HFFc6 (cell line): ENCODE measurements around the gene GP1BB. TPM values are rescaled to one million over a fixed set of nuclear protein-coding genes. Genes with fewer than 3 reads are reported as not detected.

Experiments used
- DNase-seq: peaks from one replicate; pipeline ENCODE4 v3.0.0-alpha.2; 2018
- H3K27ac Mint-ChIP-seq: 2 replicates; pipeline ENCODE4 v1.8.0; 2020; ENCODE audit warnings: mild to moderate bottlenecking, mixed read lengths
- H3K27me3 Mint-ChIP-seq: 2 replicates; pipeline ENCODE4 v1.8.0; 2021; ENCODE audit warnings: mild to moderate bottlenecking, moderate library complexity, mixed read lengths; ENCODE audit not compliant: insufficient read depth
- H3K36me3 Mint-ChIP-seq: 2 replicates; pipeline ENCODE4 v1.8.0; 2021; ENCODE audit warnings: low read depth, mixed read lengths
- H3K4me1 Mint-ChIP-seq: 2 replicates; pipeline ENCODE4 v1.8.0; 2020; ENCODE audit warnings: low read depth, mixed read lengths
- H3K4me3 Mint-ChIP-seq: 2 replicates; pipeline ENCODE4 v1.8.0; 2020; ENCODE audit warnings: mild to moderate bottlenecking, moderate library complexity, mixed read lengths
- H3K9me3 Mint-ChIP-seq: 2 replicates; pipeline ENCODE4 v1.8.0; 2020; ENCODE audit warnings: mild to moderate bottlenecking, mixed read lengths
- CTCF ChIP-seq: fragments of 200-600 bp; sonication (generic); IDR thresholded peaks from 2 replicates; pipeline ENCODE4 v1.5.0; 2021; ENCODE audit warnings: antibody characterized with exemption, mild to moderate bottlenecking
- total RNA-seq, 6 experiments: library from RNA; stranded (reverse); fragmentation: NEBNext Ultra II Directional; extraction: Animal tissue kit (Norgen Biotek cat#: 25700); gene quantifications; 2 replicates in 1 of 6; 3 replicates in 5 of 6; pipeline ENCODE4 v1.2.3, GENCODE V29; 2021

The GP1BB gene
- total RNA-seq, 6 experiments from 2014 or later, result 0.27 to 1.1 (median 0.41) TPM; not detected in 3

DNA sequence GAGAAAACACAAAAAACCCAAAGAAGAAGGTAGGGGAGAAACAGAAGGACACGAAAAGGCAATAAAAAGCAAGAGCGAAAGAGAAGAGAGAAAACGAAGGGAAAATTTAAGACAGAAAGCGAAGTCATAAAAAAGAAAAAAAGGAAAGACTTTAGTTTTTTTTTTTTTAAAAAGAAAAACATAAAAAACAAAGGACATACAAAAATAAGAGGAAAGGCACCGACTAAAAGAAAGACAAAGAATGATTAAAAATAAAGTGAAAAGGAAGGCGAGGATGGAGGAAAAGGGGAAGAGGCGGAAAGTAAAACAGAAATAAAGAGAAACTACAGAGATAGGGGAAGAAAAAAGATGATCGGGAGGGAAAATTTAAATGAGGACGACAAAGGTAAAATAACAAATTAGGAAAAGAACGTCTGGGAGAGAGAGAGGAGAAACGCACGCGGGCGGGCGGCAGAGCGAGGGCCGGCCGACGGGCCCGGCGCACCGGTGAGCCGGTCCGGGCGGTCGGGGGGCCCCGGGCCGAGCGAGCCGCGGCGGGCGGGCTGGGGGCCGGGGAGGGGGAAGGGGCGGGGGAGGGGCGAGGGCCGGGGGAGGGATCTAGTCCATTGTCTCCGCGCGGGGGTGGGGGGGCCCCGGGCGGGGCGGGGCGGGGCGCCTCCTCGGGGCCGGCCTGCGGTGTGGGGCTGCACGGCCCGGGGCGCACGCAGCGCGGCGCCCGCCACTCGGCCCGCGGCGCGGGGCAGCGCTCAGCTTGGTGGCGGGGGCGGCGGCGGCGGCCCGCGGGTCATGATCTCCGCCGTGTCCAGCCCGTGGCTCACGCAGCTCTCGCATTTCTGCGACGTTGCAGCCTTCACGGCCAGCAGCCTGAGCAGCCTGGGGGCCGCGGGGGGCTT is 37.0 kb downstream of the GP1BB start, which contains the start of gene TBX1:
TSS of gene TBX1 (plus strand) at position 721 of the 893 bp plus-strand sequence. CDS start at position 787, 66 bp downstream.
- peaks cover 12% of the 10 kb centered on the region for H3K4me1 Mint-ChIP-seq
- H3K9me3 Mint-ChIP-seq, result no peaks in the 10 kb centered on the region
- H3K27me3 Mint-ChIP-seq, result peaks cover 37% of the 10 kb centered on the region
- peak within 1 kb of the TSS; percentile 87 for H3K4me3 Mint-ChIP-seq
- TF ChIP-seq CTCF, result no peak
- no peaks in the 10 kb centered on the region; the same call in 1 of the 2 replicates for H3K36me3 Mint-ChIP-seq
- no peak for DNase-seq
- H3K27ac Mint-ChIP-seq, result no peak within 1 kb of the TSS

DNA sequence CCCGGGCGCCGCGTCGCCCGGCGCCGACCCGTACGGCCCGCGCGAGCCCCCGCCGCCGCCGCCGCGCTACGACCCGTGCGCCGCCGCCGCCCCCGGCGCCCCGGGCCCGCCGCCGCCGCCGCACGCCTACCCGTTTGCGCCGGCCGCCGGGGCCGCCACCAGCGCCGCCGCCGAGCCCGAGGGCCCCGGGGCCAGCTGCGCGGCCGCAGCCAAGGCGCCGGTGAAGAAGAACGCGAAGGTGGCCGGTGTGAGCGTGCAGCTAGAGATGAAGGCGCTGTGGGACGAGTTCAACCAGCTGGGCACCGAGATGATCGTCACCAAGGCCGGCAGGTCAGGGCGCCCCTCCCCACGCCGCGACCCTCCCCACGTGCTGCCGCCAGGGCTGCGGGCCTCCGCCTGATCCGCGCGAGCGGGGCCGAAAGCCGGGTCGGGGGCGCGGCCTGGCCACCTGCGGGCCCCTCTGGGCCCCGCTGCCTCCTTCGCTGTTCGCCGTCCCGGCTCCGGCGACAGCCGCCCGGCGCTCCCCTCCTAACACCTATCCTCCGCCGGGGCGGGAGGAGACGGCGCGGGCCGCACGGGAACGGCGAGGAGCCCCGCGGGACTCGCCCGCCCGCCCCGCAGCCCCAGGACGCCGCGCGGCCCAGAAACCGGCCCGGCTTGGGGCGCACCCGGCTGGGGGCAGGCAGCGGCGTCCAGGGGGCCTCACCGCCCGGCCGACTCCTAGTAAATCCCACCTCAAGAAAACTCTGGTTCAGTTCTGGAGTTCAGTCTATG is 37.8 kb downstream of the GP1BB start:
- no peak for DNase-seq
- TF ChIP-seq CTCF, result no peak
- Mint-ChIP-seq H3K27me3 (peaks cover 34% of the 10 kb centered on the region), H3K27ac (no peak overlapping the region), H3K36me3 (no peaks in the 10 kb centered on the region; the same call in 1 of the 2 replicates), H3K9me3 (no peaks in the 10 kb centered on the region), H3K4me1 (peaks cover 12% of the 10 kb centered on the region), H3K4me3 (peak overlapping the region; percentile 53; the same call in 1 of the 2 replicates)

DNA sequence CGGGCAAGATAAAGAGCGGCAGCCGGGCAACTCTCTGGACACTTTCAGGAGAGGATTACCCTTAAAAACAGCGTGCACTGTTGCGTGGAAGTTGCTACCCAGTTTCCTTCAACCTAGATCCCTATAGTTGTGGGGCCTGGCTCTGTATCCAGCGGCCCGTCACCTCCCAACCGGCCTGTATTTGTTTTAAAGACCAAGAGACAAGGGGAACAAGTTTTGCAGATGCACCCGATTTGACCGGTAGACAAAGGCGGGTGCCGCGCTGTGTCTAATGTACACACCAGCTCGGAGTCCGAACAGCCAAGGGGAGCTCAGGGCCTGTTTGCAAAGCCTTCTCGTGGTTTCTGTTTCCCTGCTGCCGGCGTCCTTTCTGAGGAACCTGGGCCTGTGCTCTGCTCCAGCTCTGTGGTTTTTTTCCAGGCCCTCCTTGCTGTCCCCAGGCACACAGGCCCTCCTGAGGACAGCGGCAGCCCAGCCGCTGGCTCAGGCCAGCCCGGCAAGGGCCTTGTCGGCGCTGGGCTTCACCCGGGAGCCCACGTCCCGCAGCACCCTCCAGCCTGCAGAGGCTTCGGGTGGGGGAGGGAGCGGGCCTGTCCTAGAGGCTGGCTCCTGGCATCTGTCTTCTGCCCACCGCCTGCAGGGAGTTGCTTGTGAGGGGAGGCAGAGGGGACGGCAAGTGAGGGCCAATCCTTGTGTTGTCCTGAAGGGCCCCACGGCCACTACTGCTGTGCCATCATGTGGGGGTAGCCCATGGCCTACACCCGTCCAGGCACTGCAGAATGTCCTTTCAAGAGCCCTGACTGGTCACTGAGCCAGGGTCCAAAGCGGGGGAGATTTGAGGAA is 38.6 kb downstream of the GP1BB start:
- no peaks in the 10 kb centered on the region for H3K9me3 Mint-ChIP-seq
- H3K27ac Mint-ChIP-seq, result no peak overlapping the region
- peaks cover 12% of the 10 kb centered on the region for H3K4me1 Mint-ChIP-seq
- H3K36me3 Mint-ChIP-seq, result no peaks in the 10 kb centered on the region; the same call in 1 of the 2 replicates
- no peak for DNase-seq
- peak overlapping the region; percentile 53; the same call in 1 of the 2 replicates for H3K4me3 Mint-ChIP-seq
- H3K27me3 Mint-ChIP-seq, result peaks cover 32% of the 10 kb centered on the region
- no peak for TF ChIP-seq CTCF

GRCh38 chr22:19762568-19763457 is 39.5 kb downstream of the GP1BB start:
- peaks cover 27% of the 10 kb centered on the region for H3K27me3 Mint-ChIP-seq
- no peak for DNase-seq
- peaks cover 12% of the 10 kb centered on the region for H3K4me1 Mint-ChIP-seq
- H3K9me3 Mint-ChIP-seq, result no peaks in the 10 kb centered on the region
- no peak overlapping the region for H3K4me3 Mint-ChIP-seq
- H3K36me3 Mint-ChIP-seq, result no peaks in the 10 kb centered on the region; the same call in 1 of the 2 replicates
- H3K27ac Mint-ChIP-seq, result no peak overlapping the region
- no peak for TF ChIP-seq CTCF
